Liver (tissue), 3 donors: ENCODE measurements around the gene IQSEC3.

Experiments used
- FOXA1 ChIP-seq: IDR thresholded peaks from 2 replicates; pipeline ENCODE4 v1.6.1; 2016; ENCODE audit warnings: antibody characterized with exemption
- GABPA ChIP-seq, 2 donors: IDR thresholded peaks in 1 of 2; conservative IDR thresholded peaks in 1 of 2; 2 replicates each; pipeline ENCODE4 v1.6.1; 2016; ENCODE audit warnings: antibody characterized with exemption in 2 of 2, mild to moderate bottlenecking in 1 of 2, moderate library complexity in 1 of 2
- HNF4G ChIP-seq: IDR thresholded peaks from 2 replicates; pipeline ENCODE4 v1.6.1; 2016; ENCODE audit warnings: antibody characterized with exemption
- JUND ChIP-seq, 2 donors: IDR thresholded peaks; 2 replicates each; pipeline ENCODE4 v1.6.1; 2016; ENCODE audit warnings: antibody characterized with exemption in 2 of 2
- RAD21 ChIP-seq, 2 donors: IDR thresholded peaks; 2 replicates each; pipeline ENCODE4 v1.6.1; 2016; ENCODE audit warnings: antibody characterized with exemption in 2 of 2, mild to moderate bottlenecking in 2 of 2
- RXRA ChIP-seq, 2 donors: IDR thresholded peaks; 2 replicates each; pipeline ENCODE4 v1.6.1; 2017 to 2018; ENCODE audit warnings: antibody characterized with exemption in 2 of 2, mild to moderate bottlenecking in 1 of 2
- SP1 ChIP-seq: IDR thresholded peaks from 2 replicates; pipeline ENCODE4 v1.6.1; 2018; ENCODE audit warnings: antibody characterized with exemption, mild to moderate bottlenecking
- YY1 ChIP-seq: IDR thresholded peaks from 2 replicates; pipeline ENCODE4 v1.6.1; 2016; ENCODE audit warnings: antibody characterized with exemption, mild to moderate bottlenecking
- TF ChIP-seq, protein P1 (sequence below): IDR thresholded peaks from 2 replicates; pipeline ENCODE4 v1.6.1; 2016; ENCODE audit warnings: antibody characterized with exemption
- TF ChIP-seq, protein P2 (sequence below): IDR thresholded peaks from 2 replicates; pipeline ENCODE4 v1.6.1; 2016; ENCODE audit warnings: antibody characterized with exemption
- TF ChIP-seq, protein P3 (sequence below): fragments of 150-350 bp; IDR thresholded peaks from 2 replicates; pipeline ENCODE4 v1.5.1; 2017; ENCODE audit warnings: improper control_type of control experiment, low read depth, low read length; ENCODE audit not compliant: missing input control
- TF ChIP-seq, protein P4 (sequence below): IDR thresholded peaks from 2 replicates; pipeline ENCODE4 v1.6.1; 2016; ENCODE audit warnings: antibody characterized with exemption, mild to moderate bottlenecking
- TF ChIP-seq, protein P5 (sequence below): IDR thresholded peaks from 2 replicates; pipeline ENCODE4 v1.6.1; 2016; ENCODE audit warnings: antibody characterized with exemption
- donor health status: healthy.
- donor health status: healthy.

DNA sequence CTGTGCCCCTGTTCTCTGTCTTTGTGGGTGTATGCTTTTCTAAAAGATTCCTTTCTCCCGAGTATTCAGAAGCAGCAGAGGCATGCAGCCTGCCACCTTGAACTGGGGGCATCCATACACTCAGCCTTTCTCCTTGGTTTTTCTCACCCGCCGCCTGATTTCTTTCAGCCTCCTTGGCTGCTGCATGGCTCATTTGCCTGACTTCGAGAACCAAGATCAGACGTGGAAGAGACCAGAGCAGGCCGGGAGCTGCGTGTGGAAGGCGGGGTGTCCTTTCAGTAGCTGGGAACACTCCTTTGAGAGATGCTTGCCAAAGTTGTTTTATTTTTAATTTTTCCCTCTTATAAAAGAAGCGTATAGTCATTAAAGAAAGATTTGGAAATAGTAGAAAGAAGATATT, 94.3 kb downstream of the IQSEC3 start:
- TF ChIP-seq, protein P1, sequence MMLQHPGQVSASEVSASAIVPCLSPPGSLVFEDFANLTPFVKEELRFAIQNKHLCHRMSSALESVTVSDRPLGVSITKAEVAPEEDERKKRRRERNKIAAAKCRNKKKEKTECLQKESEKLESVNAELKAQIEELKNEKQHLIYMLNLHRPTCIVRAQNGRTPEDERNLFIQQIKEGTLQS, result no peak
- TF ChIP-seq, protein P2, sequence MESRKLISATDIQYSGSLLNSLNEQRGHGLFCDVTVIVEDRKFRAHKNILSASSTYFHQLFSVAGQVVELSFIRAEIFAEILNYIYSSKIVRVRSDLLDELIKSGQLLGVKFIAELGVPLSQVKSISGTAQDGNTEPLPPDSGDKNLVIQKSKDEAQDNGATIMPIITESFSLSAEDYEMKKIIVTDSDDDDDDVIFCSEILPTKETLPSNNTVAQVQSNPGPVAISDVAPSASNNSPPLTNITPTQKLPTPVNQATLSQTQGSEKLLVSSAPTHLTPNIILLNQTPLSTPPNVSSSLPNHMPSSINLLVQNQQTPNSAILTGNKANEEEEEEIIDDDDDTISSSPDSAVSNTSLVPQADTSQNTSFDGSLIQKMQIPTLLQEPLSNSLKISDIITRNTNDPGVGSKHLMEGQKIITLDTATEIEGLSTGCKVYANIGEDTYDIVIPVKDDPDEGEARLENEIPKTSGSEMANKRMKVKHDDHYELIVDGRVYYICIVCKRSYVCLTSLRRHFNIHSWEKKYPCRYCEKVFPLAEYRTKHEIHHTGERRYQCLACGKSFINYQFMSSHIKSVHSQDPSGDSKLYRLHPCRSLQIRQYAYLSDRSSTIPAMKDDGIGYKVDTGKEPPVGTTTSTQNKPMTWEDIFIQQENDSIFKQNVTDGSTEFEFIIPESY, result no peak
- TF ChIP-seq, protein P3, sequence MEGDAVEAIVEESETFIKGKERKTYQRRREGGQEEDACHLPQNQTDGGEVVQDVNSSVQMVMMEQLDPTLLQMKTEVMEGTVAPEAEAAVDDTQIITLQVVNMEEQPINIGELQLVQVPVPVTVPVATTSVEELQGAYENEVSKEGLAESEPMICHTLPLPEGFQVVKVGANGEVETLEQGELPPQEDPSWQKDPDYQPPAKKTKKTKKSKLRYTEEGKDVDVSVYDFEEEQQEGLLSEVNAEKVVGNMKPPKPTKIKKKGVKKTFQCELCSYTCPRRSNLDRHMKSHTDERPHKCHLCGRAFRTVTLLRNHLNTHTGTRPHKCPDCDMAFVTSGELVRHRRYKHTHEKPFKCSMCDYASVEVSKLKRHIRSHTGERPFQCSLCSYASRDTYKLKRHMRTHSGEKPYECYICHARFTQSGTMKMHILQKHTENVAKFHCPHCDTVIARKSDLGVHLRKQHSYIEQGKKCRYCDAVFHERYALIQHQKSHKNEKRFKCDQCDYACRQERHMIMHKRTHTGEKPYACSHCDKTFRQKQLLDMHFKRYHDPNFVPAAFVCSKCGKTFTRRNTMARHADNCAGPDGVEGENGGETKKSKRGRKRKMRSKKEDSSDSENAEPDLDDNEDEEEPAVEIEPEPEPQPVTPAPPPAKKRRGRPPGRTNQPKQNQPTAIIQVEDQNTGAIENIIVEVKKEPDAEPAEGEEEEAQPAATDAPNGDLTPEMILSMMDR, result no peak
- TF ChIP-seq YY1, result no peak
- TF ChIP-seq FOXA1, result no peak
- TF ChIP-seq GABPA (IDR thresholded peaks at IDR 0.05 in 1 of 2, conservative IDR thresholded peaks at IDR 0.05 in 1 of 2), result no peak
- TF ChIP-seq RXRA (IDR thresholded peaks at IDR 0.05), result no peak
- TF ChIP-seq, protein P4, sequence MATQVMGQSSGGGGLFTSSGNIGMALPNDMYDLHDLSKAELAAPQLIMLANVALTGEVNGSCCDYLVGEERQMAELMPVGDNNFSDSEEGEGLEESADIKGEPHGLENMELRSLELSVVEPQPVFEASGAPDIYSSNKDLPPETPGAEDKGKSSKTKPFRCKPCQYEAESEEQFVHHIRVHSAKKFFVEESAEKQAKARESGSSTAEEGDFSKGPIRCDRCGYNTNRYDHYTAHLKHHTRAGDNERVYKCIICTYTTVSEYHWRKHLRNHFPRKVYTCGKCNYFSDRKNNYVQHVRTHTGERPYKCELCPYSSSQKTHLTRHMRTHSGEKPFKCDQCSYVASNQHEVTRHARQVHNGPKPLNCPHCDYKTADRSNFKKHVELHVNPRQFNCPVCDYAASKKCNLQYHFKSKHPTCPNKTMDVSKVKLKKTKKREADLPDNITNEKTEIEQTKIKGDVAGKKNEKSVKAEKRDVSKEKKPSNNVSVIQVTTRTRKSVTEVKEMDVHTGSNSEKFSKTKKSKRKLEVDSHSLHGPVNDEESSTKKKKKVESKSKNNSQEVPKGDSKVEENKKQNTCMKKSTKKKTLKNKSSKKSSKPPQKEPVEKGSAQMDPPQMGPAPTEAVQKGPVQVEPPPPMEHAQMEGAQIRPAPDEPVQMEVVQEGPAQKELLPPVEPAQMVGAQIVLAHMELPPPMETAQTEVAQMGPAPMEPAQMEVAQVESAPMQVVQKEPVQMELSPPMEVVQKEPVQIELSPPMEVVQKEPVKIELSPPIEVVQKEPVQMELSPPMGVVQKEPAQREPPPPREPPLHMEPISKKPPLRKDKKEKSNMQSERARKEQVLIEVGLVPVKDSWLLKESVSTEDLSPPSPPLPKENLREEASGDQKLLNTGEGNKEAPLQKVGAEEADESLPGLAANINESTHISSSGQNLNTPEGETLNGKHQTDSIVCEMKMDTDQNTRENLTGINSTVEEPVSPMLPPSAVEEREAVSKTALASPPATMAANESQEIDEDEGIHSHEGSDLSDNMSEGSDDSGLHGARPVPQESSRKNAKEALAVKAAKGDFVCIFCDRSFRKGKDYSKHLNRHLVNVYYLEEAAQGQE, result no peak
- TF ChIP-seq, protein P5, sequence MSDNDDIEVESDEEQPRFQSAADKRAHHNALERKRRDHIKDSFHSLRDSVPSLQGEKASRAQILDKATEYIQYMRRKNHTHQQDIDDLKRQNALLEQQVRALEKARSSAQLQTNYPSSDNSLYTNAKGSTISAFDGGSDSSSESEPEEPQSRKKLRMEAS, result no peak
- no peak for TF ChIP-seq RAD21 (IDR thresholded peaks at IDR 0.05)
- TF ChIP-seq HNF4G, result no peak
- TF ChIP-seq JUND (IDR thresholded peaks at IDR 0.05), result no peak
- TF ChIP-seq SP1, result no peak
